ENCODE measurements around the gene CA5B.
"Not testable (repeated sequence)": the region's sequence is repeated elsewhere in the genome, so short reads cannot be mapped to it uniquely, and the experiment has no call there.

CA5B gene

DNA sequence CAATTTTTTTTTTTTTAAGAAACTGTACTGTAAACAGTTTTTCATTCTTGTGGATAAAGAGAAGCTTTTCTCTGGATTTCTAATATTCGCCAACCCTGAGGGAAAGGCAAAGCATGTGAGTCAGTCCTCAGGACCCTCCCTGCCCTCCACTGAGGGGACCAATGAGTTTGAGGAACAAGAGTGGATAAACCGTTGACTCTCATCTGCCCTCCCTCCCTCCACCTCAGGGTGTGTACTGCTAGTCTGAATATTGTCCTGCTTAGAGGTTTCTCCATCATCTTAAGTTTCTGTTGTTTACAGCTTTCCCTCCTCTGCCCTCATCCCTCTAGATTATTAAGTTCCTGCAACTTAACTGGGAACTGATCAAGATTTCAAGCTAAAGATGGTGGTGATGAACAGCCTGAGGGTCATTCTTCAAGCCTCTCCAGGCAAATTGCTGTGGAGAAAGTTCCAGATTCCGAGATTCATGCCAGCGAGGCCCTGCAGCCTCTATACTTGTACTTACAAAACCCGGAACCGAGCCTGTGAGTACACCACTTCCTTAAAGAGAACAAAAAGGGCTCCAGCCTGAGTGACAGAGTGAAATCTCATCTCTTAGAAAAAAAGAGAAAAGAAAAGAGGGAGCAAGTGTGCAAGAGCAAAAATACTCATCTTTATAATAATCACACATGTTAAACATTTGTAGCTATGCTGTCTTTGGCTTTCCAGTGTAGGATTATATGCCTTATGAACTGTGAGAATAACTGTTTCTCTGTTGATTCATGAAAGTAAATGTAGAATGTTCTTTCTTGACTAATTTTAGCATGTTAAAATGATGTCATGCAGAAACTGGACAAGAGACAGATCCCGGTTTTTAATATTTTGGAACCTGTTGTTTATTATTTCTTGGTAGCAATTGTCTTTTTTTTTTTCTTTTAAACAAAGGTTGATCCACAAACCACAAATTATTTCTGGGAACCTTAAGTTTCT, 11.9 kb downstream of the CA5B start:
- DNase-seq, result peak; percentile 6

DNA sequence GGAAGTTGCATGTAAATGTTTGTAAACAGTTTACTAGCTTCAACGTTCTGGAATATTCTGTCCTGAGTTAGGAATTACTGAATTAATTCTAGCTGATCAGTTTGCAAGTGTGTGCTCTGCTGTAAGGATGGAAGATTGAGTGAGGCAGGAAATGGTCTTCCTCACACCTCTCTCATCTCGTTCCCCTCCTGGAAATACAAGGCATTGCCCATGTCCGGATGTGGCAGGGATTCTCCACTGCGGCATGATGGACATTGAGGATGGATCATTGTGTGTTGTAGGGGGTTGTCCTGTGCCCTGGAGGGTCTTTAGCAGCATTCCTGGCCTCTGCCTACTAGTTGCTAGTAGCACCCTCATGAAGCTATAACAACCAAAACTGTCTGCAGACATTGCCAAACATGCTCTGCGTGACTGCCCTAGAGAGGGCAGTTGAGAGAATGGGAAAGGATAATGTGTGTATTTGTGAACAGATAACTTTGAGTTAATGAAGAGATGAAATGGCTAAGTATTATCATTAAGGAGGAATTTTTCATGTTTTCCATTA, 12.6 kb downstream of the CA5B start:
- no peak for DNase-seq

DNA sequence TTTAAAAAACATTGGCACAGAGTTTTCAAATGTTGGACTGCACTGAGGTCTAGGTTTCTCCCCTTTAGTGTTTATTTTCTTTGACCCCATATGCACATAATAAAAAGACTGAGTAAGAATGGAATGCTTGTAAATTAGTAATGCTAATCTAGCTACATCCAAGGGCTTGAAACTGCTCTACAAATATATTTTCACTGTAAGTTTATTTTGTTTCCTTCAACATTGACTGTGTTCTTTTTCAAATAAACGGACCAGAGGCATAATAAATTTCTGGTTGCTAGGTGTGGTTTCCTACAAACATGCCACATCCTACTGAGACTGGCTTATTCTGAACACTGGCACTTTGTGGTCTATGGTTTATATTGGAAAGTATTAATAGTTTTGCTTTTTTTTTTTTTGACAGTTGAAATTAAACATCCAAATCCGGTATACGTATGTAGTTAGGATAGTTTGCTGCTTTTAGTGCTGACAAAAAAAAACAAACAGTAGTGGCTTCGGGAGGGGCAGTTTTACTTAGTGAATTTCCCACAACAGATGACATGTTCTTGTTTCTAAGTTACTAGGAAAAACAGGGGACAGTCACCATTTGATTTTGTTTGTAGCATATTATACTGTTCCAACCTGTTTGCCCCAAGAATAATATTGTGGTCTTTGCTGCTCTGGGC, 13.2 kb downstream of the CA5B start:
- DNase-seq, result no peak

DNA sequence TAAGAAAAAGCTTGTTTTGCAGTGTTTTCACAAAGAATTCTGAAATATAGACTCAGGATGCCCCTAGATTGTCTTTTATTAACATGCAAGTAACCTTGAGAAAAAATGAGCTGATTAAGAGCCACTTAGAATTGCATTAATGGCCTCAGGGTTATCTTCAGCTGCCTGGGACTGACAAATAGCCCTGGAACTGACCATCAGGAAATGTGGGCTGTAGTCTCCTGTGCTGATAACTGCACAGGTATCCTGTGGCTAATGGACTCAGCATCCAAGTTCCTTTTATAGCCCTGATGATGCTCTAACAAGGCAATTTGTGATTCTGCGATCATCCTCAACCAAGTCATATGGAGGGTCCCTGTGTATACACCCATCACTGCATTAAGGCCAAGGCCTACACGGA, 17.0 kb downstream of the CA5B start:
- DNase-seq, result no peak

DNA sequence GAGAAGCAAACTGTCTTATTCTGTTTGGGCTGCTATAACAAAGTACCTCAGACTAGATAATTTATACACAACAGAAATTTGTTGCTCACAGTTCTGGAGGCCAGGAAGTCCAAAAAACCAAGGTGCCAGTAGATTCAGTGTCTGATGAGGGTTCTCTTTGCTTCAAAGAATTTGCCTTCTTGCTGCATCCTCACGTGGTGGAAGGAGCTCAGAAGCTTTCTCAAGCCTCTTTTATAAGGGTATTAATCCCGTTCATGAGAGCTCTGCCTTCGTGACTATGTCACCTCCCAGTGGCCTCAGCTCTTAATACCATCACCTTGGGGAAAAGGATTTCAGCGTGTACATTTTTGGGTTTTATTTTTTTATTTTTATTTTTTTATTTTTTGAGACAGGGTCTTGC, 20.1 kb downstream of the CA5B start:
- no peak for DNase-seq

DNA sequence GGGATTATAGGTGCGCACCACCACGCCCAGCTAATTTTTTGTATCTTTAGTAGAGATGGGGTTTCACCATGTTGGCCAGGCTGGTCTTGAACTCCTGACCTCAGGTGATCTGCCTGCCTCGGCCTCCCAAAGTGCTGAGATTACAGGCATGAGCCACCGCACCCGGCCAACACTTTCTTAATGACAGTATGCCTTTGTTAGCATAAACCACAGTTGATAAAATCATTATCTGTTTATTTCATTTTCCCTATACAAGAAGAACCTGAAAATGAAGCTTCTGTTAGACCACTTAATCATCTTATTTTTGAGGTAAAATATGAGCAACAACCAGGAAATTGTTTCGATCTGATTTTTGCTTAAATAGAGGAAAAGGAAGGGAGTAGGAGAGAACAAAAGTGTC, 21.8 kb downstream of the CA5B start:
- DNase-seq, result not testable (repeated sequence)

DNA sequence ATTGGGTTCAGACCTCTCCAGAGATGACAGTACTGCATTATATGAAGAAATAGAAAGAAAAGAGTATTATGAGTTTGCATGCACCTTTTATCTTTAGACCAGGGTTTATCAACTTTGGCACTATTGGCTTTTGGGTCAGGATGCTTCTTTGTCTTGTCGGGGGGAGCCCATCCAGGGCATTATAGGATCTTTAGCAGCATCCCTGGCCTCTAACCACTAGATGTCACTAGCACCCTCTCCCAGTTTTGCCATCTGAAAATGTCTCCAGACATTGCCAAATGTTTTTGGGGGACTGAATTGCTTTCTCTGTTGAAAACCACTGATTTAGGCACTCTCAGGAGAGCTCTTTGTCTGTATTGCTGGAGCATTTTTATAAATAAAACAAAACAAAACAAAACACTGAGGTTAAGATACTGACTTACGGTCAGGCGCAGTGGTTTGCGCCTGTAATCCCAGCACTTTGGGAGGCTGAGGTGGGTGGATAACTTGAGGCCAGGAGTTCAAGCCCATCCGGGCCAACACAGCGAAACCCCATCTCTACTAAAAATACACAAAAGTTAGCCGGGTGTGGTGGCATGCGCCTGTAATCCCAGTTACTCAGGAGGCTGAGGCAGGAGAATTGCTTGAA, 23.6 kb downstream of the CA5B start:
- peak; percentile 59 for DNase-seq

DNA sequence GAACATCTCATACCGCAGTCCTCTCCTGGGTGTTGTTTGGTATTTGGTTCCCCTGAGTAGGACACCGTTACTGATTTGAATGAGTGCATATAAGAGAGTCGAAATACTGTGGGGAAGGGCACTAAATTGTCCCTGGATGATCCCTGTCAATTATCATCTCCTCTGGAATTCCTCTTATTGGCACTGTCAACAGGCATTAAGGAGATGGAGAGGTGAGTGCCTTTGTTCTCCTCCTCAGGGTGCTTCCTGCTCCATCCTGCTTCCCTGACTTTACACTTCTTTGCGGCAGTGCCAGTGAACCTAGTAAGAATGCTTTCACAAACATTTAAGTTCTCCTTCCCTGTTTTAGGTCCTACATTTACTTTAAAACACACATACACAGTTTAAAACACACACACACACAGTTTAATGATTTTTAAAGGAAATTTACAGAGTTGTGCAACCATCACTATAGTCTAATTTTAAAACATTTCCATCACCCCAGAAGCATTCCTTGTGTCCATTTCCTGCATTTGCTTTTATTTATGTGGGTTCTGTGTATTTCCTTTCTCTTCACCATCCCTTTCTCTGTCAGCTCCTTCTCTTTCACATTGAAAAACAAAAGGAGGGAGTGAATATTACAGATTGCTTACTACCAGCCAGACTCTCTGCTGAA, 31.4 kb downstream of the CA5B start:
- DNase-seq, result no peak

DNA sequence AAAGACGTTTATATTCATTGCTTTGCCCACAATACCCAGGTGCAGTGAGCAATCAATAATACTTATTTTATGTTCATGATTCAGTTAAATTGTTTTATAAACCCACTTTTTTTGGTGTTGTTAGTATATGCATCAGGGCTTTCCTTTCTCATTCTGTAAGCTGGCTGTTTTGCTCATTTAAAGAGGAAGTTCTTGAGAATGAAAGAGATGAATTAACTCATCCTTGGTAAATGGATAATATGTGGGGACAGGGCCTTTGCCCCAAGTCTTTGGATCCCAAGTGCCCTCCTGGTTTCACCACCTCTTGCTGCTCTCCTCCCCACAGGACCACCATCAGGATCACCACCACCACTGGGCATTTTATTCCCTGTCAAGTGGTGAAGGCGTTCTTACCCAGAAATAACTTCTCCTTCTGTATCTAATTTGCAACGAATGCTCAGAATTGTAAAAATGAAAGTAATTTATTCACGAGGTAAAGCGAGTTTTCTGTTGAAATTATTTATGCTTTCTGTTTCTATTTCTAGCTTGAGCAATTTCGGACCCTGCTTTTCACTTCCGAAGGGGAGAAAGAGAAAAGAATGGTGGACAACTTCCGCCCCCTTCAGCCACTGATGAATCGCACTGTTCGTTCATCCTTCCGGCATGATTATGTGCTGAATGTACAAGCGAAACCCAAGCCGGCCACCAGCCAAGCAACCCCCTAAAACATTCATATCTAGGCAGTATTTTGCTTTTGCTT, 44.1 kb downstream of the CA5B start:
- no peak for DNase-seq

DNA sequence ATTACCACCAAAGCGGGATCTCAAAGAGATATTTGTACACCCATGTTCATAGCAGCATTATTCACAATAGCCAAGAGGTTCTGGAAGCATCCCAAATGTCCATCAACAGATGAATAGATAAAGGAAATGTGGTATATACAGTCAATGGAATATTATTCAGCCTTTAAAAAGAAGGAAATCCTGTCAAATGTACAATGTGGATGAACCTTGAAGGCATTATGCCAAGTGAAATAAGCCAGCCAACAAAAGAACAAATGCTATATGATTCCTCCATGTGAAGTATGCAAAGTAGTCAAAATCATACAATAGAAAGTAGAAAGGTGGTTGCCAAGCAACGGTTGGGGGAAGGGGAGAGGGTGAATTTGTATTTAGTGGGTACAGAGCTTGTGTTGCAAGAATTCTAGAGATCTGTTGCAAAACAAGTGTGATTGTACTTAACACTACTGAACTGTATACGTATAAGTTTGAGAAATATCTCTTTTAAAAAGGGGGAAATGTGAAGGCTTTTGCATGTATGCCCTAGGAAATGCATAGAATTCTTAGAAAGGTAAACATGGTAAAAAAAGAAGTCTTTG, 47.2 kb downstream of the CA5B start:
- DNase-seq, result no peak

DNA sequence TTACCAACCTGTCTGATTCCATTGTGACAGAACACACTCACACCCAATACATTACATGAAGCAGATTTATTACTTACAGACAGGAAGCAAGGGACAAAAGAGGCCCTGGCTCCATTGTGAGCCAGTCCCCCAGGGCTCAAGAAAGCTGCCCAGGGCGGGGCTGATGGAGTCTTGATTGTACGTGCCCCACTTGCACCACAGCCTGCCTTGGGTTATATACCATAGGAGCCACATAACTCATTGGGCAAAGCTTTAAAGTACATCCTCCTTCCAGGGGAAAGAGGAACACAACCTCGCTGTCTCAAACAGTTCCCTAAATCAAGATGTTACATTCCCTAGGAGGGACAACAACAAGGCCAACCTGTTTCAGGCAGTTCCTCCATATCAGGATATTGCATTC, 48.8 kb downstream of the CA5B start:
- no peak for DNase-seq

DNA sequence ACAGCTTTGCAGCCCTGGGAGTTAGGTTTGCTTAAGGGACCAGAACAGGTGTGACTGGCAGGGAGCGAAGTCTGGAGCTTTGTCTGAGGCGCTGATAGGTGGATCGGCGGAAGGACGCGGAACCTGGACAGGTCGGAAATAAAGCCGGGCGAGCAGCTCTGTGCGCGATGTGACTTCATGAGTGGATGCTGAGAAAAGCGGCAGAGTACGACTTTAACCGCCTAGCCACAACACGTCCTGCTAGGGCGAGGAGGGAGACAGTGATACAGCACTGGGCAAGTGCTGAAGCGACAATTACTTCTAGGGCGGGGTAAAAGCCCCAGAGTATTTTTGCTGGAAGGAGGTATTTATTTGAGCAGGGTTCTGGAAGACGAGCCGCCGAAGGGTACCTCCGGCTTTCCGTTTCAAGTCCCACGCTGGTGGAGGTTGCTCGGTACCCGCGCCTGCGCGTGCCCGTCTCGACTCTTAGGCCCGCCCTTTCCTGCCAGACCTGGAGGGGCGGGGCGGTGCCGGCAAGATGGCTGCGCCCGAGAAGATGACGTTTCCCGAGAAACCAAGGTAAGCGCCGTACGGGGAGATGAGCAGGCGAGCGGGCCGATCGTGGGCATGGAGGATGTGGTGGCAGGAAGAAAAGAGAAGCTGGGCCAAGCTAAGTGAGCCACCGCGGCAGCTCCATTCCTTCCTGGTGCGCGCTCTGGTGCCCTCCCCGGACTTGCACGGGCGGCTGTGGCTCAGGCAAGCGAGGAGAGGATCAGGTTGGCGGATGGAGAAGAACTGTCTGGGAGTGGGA, 52.1 kb downstream of the CA5B start, which contains the start of gene ZRSR2:
Gene ZRSR2 (plus strand): TSS at position 506 of the 790 bp plus-strand sequence. CDS start 12 bp downstream, at position 518.
- DNase-seq, result peak; percentile 90

DNA sequence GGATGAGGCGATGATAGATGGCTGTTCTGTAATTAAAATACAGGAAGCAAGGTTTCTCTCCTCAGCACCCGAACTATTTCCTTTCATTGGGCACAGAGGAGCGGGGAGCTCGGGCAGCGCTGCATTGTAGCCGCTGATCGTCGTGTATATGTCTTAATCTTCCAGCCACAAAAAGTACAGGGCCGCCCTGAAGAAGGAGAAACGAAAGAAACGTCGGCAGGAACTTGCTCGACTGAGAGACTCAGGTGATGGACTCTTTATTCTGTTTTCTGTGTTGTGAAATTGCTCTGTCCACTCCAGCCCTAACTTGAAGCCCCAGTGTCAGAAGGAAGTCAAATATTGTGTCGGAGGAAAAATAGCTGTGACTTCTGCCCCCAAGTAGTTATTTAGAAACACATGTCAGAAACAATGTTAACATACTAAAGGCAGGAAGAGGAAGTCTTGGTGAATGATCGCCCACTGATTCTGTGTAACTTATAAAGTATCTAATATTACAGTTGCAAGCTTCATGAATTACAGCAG, 52.8 kb downstream of the CA5B start:
- no peak for DNase-seq

DNA sequence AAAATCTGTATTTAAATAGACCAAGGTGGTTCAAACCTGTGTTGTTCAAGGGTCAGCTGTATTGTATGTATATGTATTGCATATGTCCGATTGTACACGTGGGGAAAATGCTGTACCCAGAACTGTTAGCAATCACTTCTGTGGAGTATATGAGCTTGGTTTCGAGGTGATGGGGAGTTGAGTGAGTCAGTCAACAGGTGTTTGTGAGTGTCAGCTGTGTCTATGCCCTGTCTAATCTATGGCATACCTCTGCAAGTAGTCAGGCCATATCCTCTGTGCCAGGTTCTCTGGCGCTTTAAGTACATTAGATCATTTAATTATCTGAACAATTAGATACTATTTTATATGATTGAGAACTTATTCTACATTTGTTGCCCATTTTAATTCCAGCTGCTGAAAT, 59.6 kb downstream of the CA5B start:
- no peak for DNase-seq

DNA sequence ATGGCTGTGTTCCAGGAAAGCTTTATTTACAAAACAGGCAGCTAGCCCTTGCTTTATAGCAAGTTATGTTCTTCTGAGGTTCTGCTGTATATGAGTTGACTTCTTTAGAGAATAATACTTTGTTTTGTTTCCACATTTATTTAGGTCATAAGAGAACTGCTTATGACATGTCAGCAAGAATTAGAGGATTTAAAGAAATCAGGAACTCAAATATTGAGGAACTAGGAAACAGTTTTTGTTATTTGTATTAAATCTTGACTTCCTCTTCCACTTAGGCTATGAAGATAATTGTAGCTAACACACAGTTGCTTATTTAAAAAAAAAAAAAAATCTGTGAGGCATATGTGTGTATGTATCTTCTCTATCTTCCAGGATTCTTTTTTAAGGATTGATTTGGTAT, 66.5 kb downstream of the CA5B start:
- DNase-seq, result no peak

DNA sequence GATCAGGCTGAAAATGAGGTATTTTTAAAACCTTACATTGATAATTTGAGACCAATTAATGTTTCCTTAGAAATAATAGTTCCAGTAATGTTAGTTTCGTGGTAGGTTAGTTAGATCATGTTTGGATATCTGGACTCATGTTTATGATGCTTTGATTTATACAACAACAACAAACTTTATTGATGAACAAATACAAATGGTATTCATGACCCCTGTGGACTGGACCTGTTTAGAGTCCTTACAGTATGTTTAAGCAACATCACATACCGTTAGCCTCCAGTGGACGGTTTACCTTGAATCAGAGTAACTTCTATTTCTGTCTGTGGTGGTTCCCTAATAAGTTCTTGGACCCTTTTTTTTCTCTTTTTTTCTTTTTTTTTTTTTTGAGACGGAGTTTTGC, 70.2 kb downstream of the CA5B start:
- no peak for DNase-seq

DNA sequence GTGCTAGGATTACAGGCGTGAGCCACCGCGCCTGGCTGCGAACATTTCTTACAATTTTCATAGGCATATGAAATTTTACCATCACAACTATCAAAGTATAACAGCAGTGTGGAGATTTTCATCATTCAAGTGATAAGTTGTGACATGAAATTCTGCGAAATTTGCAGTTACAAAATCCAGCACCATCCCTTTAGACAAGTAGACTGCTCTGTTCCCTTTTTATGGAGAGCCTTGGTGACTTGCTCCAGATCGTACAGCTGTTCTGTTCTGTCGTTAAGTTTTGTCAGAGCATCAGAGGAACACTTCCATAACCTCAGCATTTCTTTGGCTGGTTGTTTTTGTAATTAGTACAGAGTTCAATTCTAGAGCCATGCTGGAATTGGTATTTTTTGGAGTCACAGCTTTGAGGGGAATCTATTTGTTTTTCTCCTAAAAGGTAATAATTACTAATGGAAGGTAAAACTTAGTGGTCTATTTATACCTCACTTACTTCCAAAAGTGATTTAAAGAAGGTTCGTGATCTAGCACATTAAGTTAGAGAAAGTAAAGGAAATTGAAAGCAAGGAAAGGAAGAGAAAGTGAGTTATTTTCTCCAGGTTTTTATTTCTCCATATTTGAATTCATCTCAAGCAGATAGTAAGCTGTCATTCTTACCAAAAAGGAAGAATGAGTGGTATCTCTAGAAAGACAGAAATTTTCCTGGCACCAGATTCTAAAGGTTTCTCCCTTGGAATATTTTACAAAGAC, 74.3 kb downstream of the CA5B start:
- no peak for DNase-seq

DNA sequence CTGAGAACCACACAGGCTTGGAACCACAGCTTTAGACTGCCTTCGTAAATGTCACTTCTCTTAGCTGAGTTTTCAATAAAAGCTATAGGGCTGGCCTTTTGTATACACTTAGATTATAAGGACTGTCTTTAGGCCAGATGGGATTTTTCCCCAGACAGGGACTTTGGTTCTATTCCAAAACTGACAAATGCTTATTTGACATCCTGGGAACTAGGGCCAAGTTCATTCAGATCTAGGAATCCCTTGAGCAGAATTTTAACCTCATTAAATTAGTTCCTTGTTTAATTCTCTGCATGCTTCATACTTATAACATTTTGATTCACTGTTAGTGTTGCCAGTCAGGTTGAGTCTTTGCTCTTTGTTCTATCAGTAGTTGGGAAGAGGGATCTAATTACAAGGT, 75.3 kb downstream of the CA5B start:
- DNase-seq, result no peak

DNA sequence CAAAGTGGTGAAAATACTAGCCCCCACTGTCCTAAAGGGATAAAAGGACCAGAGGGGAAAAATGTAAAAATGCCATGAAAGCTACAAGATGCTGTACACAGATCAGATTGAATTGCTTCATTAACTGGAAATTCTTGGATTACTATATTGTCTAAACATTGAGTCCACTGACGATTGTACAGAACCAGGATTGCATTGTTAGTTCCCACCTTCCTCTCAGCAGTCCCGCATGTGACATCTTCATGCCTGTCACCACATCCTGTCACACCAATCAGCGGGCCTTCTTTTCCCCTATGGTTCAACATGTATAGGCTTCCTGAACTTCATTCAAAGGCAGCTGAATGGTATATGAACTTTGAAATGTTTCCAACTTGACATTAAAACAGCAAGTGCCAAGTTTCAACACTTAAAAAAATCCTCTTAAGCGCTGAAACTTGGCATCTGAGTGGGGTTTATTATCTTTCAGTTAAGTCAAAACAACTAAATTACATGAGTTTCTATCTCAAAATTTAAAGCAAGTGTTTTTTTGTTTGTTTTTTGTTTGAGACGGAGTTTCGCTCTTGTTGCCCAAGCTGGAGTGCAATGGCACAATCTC, 76.8 kb downstream of the CA5B start:
- no peak for DNase-seq

Data from midbrain (tissue), 1 donor.